ENCODE results near the gene SMAP2. TPM values are rescaled to one million over a fixed set of nuclear protein-coding genes. Genes with fewer than 3 reads are reported as not detected.

SMAP2 gene
- total and polyA plus RNA-seq, 2 donors (not counting 1 experiment from before 2014, with no cell fraction given): 16.7 to 28.7 TPM

DNA sequence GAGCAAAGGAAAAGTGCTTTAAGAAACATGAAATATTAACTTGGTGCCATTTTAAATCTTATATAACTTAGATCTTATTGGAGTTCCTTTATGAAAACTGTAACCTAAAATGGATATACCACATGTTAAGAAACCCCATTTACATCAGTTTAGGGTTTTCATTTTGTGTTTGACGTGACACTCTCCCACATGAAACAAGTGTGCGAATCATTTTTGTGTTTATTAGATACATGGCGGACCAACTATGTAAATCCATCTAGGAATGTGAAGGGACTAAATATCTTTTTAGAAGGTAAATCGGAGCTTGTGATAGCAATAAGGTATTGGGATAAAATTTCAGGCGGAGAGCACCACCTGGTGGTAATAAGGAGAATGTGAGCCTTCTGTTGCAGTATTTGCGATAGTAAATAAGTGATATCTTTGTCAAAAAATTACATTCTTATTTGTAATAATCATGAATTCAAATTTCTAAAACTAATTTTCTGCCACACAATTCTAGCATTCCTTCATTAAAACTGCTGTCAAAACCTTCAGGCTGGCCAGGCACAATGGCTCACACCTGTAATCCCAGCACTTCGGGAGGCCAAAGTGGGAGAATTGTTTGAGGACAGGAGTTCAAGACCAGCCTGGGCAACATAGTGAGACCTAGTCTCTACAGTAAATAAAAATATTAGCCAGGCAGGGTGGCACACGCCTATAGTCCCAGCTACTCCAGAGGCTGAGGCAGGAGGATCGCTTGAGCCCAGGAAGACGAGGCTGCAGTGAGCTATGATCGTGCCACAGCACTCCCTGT lies 31.3 kb downstream of the SMAP2 start:
- peaks cover 2% of the 10 kb centered on the region for H3K4me1 ChIP-seq (ENCODE audit: control insufficient read depth, extremely low read depth, insufficient read depth, low read length)
- H3K4me3 ChIP-seq (replicated peaks in 1 of 4; ENCODE audit: control extremely low read depth in 1 of 4, insufficient read depth in 1 of 4, low read depth in 3 of 4, low read length in 4 of 4): no peak overlapping the region
- H3K36me3 ChIP-seq (ENCODE audit: control insufficient read depth, insufficient read depth, low read length): no peaks in the 10 kb centered on the region
- peak overlapping the region; percentile 12 for H2AFZ ChIP-seq (ENCODE audit: low read length)
- H3K27ac ChIP-seq (ENCODE audit: insufficient read depth, low read length): no peak overlapping the region
- peak overlapping the region; percentile 45 for H3K4me2 ChIP-seq (ENCODE audit: extremely low read depth, insufficient read depth, low read length)
- H3K9me3 ChIP-seq (ENCODE audit: control insufficient read depth, insufficient read depth, low read depth, low read length): no peaks in the 10 kb centered on the region
- H3K79me2 ChIP-seq (ENCODE audit: control insufficient read depth, insufficient read depth, low read length): peaks cover 40% of the 10 kb centered on the region
- H4K20me1 ChIP-seq (ENCODE audit: control insufficient read depth, extremely low read depth, insufficient read depth, low read length): no peaks in the 10 kb centered on the region
- TF ChIP-seq, protein P1, sequence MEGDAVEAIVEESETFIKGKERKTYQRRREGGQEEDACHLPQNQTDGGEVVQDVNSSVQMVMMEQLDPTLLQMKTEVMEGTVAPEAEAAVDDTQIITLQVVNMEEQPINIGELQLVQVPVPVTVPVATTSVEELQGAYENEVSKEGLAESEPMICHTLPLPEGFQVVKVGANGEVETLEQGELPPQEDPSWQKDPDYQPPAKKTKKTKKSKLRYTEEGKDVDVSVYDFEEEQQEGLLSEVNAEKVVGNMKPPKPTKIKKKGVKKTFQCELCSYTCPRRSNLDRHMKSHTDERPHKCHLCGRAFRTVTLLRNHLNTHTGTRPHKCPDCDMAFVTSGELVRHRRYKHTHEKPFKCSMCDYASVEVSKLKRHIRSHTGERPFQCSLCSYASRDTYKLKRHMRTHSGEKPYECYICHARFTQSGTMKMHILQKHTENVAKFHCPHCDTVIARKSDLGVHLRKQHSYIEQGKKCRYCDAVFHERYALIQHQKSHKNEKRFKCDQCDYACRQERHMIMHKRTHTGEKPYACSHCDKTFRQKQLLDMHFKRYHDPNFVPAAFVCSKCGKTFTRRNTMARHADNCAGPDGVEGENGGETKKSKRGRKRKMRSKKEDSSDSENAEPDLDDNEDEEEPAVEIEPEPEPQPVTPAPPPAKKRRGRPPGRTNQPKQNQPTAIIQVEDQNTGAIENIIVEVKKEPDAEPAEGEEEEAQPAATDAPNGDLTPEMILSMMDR (conservative IDR thresholded peaks at IDR 0.05 in 1 of 2, IDR thresholded peaks at IDR 0.05 in 1 of 2; ENCODE audit: low read depth in 1 of 2, low read length in 2 of 2): peak; percentile 68 to 77
- TF ChIP-seq EZH2 (IDR thresholded peaks at IDR 0.05; ENCODE audit: low read length, missing control alignments): no peak
- peak; percentile 54 to 83 for DNase-seq (ENCODE audit: low read depth in 2 of 2)
- no peak overlapping the region for H3K9ac ChIP-seq (ENCODE audit: insufficient read depth, low read length)
- no peaks in the 10 kb centered on the region for H3K27me3 ChIP-seq (ENCODE audit: control insufficient read depth, insufficient read depth, low read length)

DNA sequence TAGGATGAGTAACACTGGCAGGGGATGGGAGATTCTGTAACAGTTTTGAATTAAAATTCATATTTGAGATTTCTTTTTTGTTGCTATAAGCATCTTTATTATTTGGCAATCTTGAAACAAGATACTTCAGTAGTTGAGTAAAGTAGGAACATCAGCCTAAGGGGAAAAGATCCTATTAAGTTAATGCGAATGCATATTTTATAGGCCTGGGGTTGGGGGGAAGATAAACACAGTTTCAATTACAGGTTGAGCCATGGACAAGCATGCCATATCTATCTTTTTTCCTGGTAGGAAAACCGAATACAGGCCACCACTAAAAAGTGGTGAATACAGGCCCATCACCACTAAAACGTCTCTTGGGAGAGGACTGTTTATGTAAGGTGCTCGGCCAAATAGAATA lies 32.3 kb downstream of the SMAP2 start:
- H3K9me3 ChIP-seq (ENCODE audit: control insufficient read depth, insufficient read depth, low read depth, low read length): no peaks in the 10 kb centered on the region
- no peak overlapping the region for H3K4me2 ChIP-seq (ENCODE audit: extremely low read depth, insufficient read depth, low read length)
- no peaks in the 10 kb centered on the region for H4K20me1 ChIP-seq (ENCODE audit: control insufficient read depth, extremely low read depth, insufficient read depth, low read length)
- H3K9ac ChIP-seq (ENCODE audit: insufficient read depth, low read length): no peak overlapping the region
- TF ChIP-seq, protein P1 (conservative IDR thresholded peaks at IDR 0.05 in 1 of 2, IDR thresholded peaks at IDR 0.05 in 1 of 2; ENCODE audit: low read depth in 1 of 2, low read length in 2 of 2): no peak
- TF ChIP-seq EZH2 (IDR thresholded peaks at IDR 0.05; ENCODE audit: low read length, missing control alignments): no peak
- H3K4me1 ChIP-seq (ENCODE audit: control insufficient read depth, extremely low read depth, insufficient read depth, low read length): peaks cover 2% of the 10 kb centered on the region
- no peaks in the 10 kb centered on the region for H3K27me3 ChIP-seq (ENCODE audit: control insufficient read depth, insufficient read depth, low read length)
- no peaks in the 10 kb centered on the region for H3K36me3 ChIP-seq (ENCODE audit: control insufficient read depth, insufficient read depth, low read length)
- no peak for DNase-seq (ENCODE audit: low read depth in 2 of 2)
- peaks cover 30% of the 10 kb centered on the region for H3K79me2 ChIP-seq (ENCODE audit: control insufficient read depth, insufficient read depth, low read length)
- no peak overlapping the region for H3K27ac ChIP-seq (ENCODE audit: insufficient read depth, low read length)
- H3K4me3 ChIP-seq (replicated peaks in 1 of 4; ENCODE audit: control extremely low read depth in 1 of 4, insufficient read depth in 1 of 4, low read depth in 3 of 4, low read length in 4 of 4): no peak overlapping the region
- no peak overlapping the region for H2AFZ ChIP-seq (ENCODE audit: low read length)

DNA sequence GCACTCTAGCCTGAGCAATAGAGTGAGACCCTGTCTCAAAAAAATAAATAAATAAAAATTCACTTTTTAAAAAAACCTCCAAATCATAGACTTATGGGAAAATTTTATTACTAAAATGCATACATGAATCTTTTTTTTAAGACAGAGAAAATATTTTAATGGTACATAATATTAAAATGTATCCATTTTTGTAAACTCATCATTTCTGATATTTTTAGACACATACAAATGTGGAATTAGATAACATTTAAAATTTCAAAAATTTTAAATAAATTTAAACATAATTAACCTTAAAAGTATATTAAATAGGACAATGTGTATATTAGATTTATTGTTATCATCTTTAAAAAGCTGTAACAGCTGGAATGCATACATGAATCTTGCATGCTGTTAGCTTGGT lies 33.9 kb downstream of the SMAP2 start:
- Histone ChIP-seq H2AFZ (ENCODE audit: low read length) (no peak overlapping the region), H4K20me1 (ENCODE audit: control insufficient read depth, extremely low read depth, insufficient read depth, low read length) (no peaks in the 10 kb centered on the region), H3K4me1 (ENCODE audit: control insufficient read depth, extremely low read depth, insufficient read depth, low read length) (peaks cover 2% of the 10 kb centered on the region), H3K9me3 (ENCODE audit: control insufficient read depth, insufficient read depth, low read depth, low read length) (no peaks in the 10 kb centered on the region), H3K4me2 (ENCODE audit: extremely low read depth, insufficient read depth, low read length) (no peak overlapping the region), H3K36me3 (ENCODE audit: control insufficient read depth, insufficient read depth, low read length) (no peaks in the 10 kb centered on the region), H3K4me3 (replicated peaks in 1 of 4; ENCODE audit: control extremely low read depth in 1 of 4, insufficient read depth in 1 of 4, low read depth in 3 of 4, low read length in 4 of 4) (no peak overlapping the region), H3K27ac (ENCODE audit: insufficient read depth, low read length) (no peak overlapping the region), H3K79me2 (ENCODE audit: control insufficient read depth, insufficient read depth, low read length) (peaks cover 24% of the 10 kb centered on the region), H3K27me3 (ENCODE audit: control insufficient read depth, insufficient read depth, low read length) (no peaks in the 10 kb centered on the region), H3K9ac (ENCODE audit: insufficient read depth, low read length) (no peak overlapping the region)
- no peak for DNase-seq (ENCODE audit: low read depth in 2 of 2)
- TF ChIP-seq, protein P1 (conservative IDR thresholded peaks at IDR 0.05 in 1 of 2, IDR thresholded peaks at IDR 0.05 in 1 of 2; ENCODE audit: low read depth in 1 of 2, low read length in 2 of 2): no peak
- TF ChIP-seq EZH2 (IDR thresholded peaks at IDR 0.05; ENCODE audit: low read length, missing control alignments): no peak

Measured in fibroblast of lung (primary cell).